PFSK-1 (cell line): Measurements from ENCODE around the gene RPS5.

Experiments
- FOXP2 ChIP-seq: optimal IDR thresholded peaks from 2 replicates; pipeline ENCODE3; 2011; ENCODE audit warnings: borderline replicate concordance, control low read depth, inconsistent platforms; ENCODE audit not compliant: insufficient read depth; ENCODE audit errors: extremely low read length, extremely low read depth
- POLR2AphosphoS5 ChIP-seq: IDR thresholded peaks from 2 replicates; pipeline ENCODE4 v1.6.1; 2012; ENCODE audit warnings: low read depth, mild to moderate bottlenecking, control low read depth, low read length, moderate library complexity
- SIN3A ChIP-seq: IDR thresholded peaks from 2 replicates; pipeline ENCODE4 v1.6.1; 2012; ENCODE audit warnings: mild to moderate bottlenecking, low read length, moderate library complexity, borderline replicate concordance; ENCODE audit not compliant: insufficient read depth
- TAF1 ChIP-seq: IDR thresholded peaks from 2 replicates; pipeline ENCODE4 v1.6.1; 2012; ENCODE audit warnings: low read length, control low read depth, borderline replicate concordance; ENCODE audit not compliant: insufficient read depth
- TF ChIP-seq, protein P1 (sequence below), 2 experiments: IDR thresholded peaks; 2 replicates each; pipeline versions ENCODE4 v1.6.1 to v1.8.0; 2011 to 2012; ENCODE audit warnings: low read depth in 2 of 2, low read length in 2 of 2, control low read depth in 1 of 2, inconsistent platforms in 1 of 2, mild to moderate bottlenecking in 1 of 2, moderate library complexity in 1 of 2; ENCODE audit not compliant: insufficient read depth in 1 of 2

The RPS5 gene

DNA sequence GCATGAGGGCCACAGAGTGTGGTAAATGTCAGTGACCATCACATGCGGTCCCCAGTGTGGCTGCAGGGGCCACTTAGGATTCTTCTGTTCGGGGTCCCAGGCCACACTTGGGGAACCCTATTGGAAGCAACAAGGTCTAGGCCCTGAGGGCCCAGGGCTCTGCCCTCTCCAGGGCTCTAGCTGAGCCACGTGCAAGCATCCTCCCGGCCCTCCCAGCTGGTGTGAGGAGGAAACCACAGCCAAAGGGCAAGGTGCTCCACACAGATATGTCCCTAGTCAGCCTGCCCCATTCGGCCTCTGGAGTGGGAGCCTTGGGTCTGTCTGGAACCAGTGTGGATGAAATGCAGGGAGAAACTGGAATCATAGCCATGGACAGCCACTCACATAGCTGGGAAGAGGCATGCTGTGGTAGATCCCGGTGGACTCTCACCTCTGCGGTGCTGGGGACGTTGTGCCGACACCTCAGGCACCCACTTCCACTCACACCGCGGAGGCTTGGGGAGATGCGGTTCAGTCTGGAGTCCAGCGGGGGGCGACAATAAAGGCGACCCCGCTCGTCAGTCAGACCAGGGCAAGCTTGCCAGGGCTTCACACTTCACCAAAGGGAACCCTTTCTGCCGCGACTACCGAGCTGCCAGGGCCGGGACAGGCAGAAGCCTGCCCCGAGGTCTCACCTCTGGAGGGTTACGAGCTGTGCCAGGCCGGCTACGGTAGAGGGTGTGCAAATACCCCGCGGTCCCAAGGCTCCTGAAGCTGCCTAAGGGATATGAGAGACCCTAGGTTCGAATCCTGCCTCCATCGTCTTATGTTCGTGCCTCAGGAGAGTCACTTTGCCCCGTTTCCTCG is 20.3 kb upstream of the RPS5 start:
- TF ChIP-seq, protein P1, sequence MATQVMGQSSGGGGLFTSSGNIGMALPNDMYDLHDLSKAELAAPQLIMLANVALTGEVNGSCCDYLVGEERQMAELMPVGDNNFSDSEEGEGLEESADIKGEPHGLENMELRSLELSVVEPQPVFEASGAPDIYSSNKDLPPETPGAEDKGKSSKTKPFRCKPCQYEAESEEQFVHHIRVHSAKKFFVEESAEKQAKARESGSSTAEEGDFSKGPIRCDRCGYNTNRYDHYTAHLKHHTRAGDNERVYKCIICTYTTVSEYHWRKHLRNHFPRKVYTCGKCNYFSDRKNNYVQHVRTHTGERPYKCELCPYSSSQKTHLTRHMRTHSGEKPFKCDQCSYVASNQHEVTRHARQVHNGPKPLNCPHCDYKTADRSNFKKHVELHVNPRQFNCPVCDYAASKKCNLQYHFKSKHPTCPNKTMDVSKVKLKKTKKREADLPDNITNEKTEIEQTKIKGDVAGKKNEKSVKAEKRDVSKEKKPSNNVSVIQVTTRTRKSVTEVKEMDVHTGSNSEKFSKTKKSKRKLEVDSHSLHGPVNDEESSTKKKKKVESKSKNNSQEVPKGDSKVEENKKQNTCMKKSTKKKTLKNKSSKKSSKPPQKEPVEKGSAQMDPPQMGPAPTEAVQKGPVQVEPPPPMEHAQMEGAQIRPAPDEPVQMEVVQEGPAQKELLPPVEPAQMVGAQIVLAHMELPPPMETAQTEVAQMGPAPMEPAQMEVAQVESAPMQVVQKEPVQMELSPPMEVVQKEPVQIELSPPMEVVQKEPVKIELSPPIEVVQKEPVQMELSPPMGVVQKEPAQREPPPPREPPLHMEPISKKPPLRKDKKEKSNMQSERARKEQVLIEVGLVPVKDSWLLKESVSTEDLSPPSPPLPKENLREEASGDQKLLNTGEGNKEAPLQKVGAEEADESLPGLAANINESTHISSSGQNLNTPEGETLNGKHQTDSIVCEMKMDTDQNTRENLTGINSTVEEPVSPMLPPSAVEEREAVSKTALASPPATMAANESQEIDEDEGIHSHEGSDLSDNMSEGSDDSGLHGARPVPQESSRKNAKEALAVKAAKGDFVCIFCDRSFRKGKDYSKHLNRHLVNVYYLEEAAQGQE (IDR thresholded peaks at IDR 0.05; ENCODE audit: insufficient read depth in 1 of 2, low read depth in 2 of 2, low read length in 2 of 2): no peak
- TF ChIP-seq TAF1 (no peak), SIN3A (no peak), FOXP2 (no peak), POLR2AphosphoS5 (no peak)

DNA sequence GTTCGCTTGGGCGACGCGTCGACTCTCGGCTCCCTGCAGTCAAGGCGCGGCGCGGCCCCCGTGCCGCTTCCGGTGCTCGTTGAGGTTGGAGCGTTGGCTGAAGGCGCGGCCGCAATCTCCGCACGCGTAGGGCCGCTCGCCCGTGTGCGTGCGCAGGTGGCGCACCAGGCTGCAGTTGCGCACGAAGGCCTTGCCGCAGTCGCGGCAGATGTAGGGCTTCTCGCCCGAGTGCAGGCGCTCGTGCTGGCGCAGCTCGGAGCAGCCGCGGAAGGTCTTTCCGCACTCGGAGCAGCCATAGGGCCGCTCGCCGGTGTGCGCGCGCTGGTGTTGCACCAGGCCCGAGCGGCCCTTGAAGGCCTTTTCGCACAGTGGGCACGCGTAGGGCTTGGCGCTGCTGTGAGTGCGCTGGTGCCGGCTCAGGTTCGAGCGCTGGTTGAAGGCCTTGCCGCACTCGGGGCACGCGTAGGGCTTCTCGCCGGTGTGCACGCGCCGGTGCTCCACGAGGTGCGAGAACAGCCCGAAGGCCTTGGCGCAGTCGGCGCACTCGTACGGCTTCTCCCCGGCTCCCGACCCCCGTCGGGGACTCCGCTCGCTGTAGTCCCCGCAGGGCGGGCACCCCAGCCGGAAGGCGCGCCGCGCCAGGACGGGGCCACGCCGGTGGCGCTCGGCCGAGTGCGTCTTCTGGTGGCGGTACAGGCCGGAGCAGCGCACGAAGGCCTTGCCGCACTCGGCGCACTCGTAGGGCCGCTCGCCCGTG is 19.2 kb upstream of the RPS5 start:
- TF ChIP-seq, protein P1 (IDR thresholded peaks at IDR 0.05; ENCODE audit: insufficient read depth in 1 of 2, low read depth in 2 of 2, low read length in 2 of 2): no peak
- TF ChIP-seq POLR2AphosphoS5 (no peak), SIN3A (no peak), TAF1 (no peak), FOXP2 (no peak)

GRCh38 chr19:58368561-58369360 is 18.3 kb upstream of the RPS5 start:
- no peak for TF ChIP-seq POLR2AphosphoS5
- TF ChIP-seq FOXP2: no peak
- TF ChIP-seq, protein P1 (IDR thresholded peaks at IDR 0.05; ENCODE audit: insufficient read depth in 1 of 2, low read depth in 2 of 2, low read length in 2 of 2): no peak
- no peak for TF ChIP-seq TAF1

- TF ChIP-seq FOXP2: no peak
- no peak for TF ChIP-seq SIN3A
- no peak for TF ChIP-seq POLR2AphosphoS5
- no peak for TF ChIP-seq TAF1
- TF ChIP-seq, protein P1 (IDR thresholded peaks at IDR 0.05; ENCODE audit: insufficient read depth in 1 of 2, low read depth in 2 of 2, low read length in 2 of 2): no peak
Observed at GRCh38 chr19:58372311-58373133, 14.5 kb upstream of the RPS5 start.
